Thyroid gland (tissue), 4 donors: ENCODE data around the gene CHCHD6. TPM values are rescaled to one million over a fixed set of nuclear protein-coding genes. Genes with fewer than 3 reads are reported as not detected.

Experiments used
- DNase-seq, 2 donors: peaks; one replicate each; pipeline ENCODE4 v3.0.0-alpha.2; 2019
- H3K27ac ChIP-seq, 3 donors: fragments of 200-600 bp; sonication (generic); 1 replicate in 2 of 3; 2 replicates in 1 of 3; pipeline ENCODE4 v1.5.1; 2016 to 2019; ENCODE audit warnings: mild to moderate bottlenecking in 1 of 3, moderate library complexity in 1 of 3
- H3K27me3 ChIP-seq: fragments of 200-600 bp; sonication (generic); one replicate; pipeline ENCODE4 v1.5.1; 2019
- H3K36me3 ChIP-seq, 2 donors: fragments of 200-600 bp; sonication (generic); one replicate each; pipeline ENCODE4 v1.5.1; 2016 to 2019
- H3K4me1 ChIP-seq, 2 donors: fragments of 200-600 bp; sonication (generic); one replicate each; pipeline ENCODE4 v1.5.1; 2017 to 2019
- H3K4me3 ChIP-seq, 3 donors: fragments of 200-600 bp; sonication (generic); replicated peaks in 1 of 3; 1 replicate in 2 of 3; 2 replicates in 1 of 3; pipeline ENCODE4 v1.5.1; 2016; ENCODE audit warnings: mild to moderate bottlenecking in 1 of 3
- H3K9me3 ChIP-seq: fragments of 200-600 bp; sonication (generic); one replicate; pipeline ENCODE4 v1.5.1; 2017
- POLR2A ChIP-seq, 2 donors: fragments of 450-650 bp; IDR thresholded peaks; one replicate each; pipeline ENCODE4 v1.6.1; 2017; ENCODE audit warnings: antibody characterized with exemption in 2 of 2, mild to moderate bottlenecking in 2 of 2, moderate library complexity in 1 of 2
- WGBS, 2 donors: methylation state at CpG; one replicate each; pipeline ENCODE4 v1.1.5; 2017; 5-methylcytosine and 5-hydroxymethylcytosine counted together
- intact Hi-C: fragments of 100-400 bp; cut with DNase I; formaldehyde crosslinking; loops from one replicate; pipeline ENCODE4 v1.15.1; 2023
- total RNA-seq, 4 donors: library from RNA; depleted of rRNA; stranded (reverse); fragments of >200 nt; gene quantifications; one replicate each; pipeline ENCODE4 v1.2.3, GENCODE V29; 2016
- TF ChIP-seq, protein P1 (sequence below), 6 experiments: fragments of 200-600 bp in 3 of 6; fragments of 450-650 bp in 3 of 6; sonication (generic) in 3 of 6; IDR thresholded peaks; one replicate each; pipeline ENCODE4 v1.5.1; 2016 to 2019; ENCODE audit warnings: antibody characterized with exemption in 6 of 6, mild to moderate bottlenecking in 2 of 6, inconsistent platforms in 1 of 6, moderate library complexity in 1 of 6

CHCHD6 gene
- total RNA-seq, 4 donors from 2014 or later, result 22.9 to 27.8 (median 24.4) TPM

DNA sequence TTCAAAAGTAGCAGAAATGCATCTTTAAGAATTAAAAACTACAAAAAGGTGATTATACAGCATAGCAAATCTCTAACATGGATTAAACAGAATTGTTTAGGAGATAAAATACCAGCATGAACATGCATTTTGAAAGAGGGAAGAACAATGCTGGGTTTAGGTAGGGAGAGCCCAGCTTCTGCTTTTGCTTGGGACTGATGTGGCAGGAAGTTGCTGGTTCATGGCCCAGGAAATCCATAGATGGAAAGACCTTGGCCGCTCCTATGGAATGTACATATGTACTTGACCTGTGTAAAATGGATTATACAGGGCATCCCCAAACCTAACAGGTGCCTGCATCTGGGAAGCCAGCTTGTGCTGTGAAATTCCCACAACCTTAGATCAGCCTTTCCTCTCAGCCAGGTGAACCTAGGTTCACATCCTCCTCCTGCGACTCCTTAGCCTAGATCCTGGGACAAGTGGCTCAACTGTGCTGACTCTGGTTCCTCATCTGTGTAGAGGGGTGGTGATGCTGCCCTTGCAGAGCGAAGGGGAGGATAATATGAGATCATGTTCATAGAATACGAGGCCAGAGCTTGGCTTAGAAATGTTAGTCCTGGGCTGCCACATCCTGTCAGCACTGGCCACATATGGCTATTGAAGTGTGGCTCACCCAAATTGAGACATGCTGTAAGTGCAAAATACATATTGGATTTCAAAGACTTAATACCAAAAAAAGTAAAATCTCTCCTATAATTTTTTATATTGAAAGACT lies 231.9 kb downstream of the CHCHD6 start:
- Histone ChIP-seq H3K4me3 (no peak overlapping the region), H3K36me3 (no peaks in the 10 kb centered on the region), H3K9me3 (no peaks in the 10 kb centered on the region), H3K27me3 (no peaks in the 10 kb centered on the region), H3K27ac (no peak overlapping the region), H3K4me1 (peaks cover 5 to 34% of the 10 kb centered on the region in 2 donors)
- 92 to 97% methylated on average over 4 of the region's 4 CpGs for WGBS, 2 donors
- intact Hi-C loops, result no loop called here
- TF ChIP-seq, protein P1, sequence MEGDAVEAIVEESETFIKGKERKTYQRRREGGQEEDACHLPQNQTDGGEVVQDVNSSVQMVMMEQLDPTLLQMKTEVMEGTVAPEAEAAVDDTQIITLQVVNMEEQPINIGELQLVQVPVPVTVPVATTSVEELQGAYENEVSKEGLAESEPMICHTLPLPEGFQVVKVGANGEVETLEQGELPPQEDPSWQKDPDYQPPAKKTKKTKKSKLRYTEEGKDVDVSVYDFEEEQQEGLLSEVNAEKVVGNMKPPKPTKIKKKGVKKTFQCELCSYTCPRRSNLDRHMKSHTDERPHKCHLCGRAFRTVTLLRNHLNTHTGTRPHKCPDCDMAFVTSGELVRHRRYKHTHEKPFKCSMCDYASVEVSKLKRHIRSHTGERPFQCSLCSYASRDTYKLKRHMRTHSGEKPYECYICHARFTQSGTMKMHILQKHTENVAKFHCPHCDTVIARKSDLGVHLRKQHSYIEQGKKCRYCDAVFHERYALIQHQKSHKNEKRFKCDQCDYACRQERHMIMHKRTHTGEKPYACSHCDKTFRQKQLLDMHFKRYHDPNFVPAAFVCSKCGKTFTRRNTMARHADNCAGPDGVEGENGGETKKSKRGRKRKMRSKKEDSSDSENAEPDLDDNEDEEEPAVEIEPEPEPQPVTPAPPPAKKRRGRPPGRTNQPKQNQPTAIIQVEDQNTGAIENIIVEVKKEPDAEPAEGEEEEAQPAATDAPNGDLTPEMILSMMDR (IDR thresholded peaks at IDR 0.05), result no peak
- no peak for DNase-seq

DNA sequence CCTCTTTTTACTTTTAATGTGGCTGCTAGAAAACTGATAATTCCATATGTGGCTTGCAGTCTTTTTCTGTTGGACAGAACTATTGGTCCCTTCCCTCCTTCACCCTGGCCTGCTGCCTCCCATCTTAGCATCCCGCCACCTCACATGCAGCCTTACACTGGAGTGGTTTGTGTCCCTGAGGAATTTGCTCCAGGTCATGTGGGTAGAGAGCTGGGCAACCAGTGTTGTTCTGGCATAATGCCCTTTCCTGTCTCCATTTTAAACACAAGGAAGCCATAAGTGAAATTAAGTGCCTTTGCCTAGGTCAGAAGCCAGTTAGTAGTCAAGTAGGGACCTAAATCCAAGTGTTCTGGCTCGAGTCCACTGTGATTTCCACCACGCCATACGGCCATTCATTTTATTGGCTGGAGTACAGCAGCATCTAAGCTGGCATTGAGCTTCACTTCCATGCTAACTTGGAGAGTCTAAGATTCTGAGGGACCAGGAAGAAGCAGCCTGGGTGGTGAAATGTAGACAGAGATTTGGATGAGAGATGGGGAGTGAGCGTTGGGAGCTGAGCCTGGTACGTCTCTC lies 232.9 kb downstream of the CHCHD6 start:
- H3K27me3 ChIP-seq, result no peaks in the 10 kb centered on the region
- no peak overlapping the region for H3K27ac ChIP-seq
- no peaks in the 10 kb centered on the region for H3K36me3 ChIP-seq
- H3K4me1 ChIP-seq, result peaks cover 5 to 29% of the 10 kb centered on the region in 2 donors
- H3K9me3 ChIP-seq, result no peaks in the 10 kb centered on the region
- 82 to 87% methylated on average over 6 of the region's 6 CpGs for WGBS, 2 donors
- TF ChIP-seq, protein P1 (IDR thresholded peaks at IDR 0.05), result no peak
- no peak for TF ChIP-seq POLR2A (IDR thresholded peaks at IDR 0.05)
- DNase-seq, result no peak
- H3K4me3 ChIP-seq, result no peak overlapping the region
- intact Hi-C loops, result no loop called here

DNA sequence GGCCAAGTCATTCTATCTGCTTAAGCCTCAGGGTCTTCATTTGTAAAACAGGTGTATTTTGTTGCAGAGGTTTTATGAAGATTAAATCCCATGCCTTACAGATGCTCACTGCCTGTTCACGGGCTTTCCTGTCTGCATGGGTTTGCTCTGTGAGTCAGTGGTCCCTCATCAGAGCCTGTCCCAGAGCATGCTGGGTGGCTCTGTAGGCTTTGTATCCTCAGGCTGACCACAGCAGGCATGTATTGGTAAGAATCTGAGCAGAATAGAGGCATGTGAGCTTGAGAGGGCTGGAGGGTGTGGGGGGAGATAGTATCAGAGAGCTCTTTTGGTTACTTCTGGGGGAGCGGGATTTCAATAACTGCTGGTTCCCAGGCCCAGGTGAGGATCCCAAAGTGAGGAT lies 233.5 kb downstream of the CHCHD6 start:
- 94 to 100% methylated on average over 2 of the region's 2 CpGs for WGBS, 2 donors
- no peaks in the 10 kb centered on the region for H3K27me3 ChIP-seq
- intact Hi-C loops, result no loop called here
- H3K36me3 ChIP-seq, result no peaks in the 10 kb centered on the region
- no peak for DNase-seq
- TF ChIP-seq POLR2A (IDR thresholded peaks at IDR 0.05), result no peak
- TF ChIP-seq, protein P1 (IDR thresholded peaks at IDR 0.05), result no peak
- no peak overlapping the region for H3K4me3 ChIP-seq
- no peaks in the 10 kb centered on the region for H3K9me3 ChIP-seq
- H3K27ac ChIP-seq, result no peak overlapping the region
- H3K4me1 ChIP-seq, result peaks cover 5 to 23% of the 10 kb centered on the region in 2 donors

DNA sequence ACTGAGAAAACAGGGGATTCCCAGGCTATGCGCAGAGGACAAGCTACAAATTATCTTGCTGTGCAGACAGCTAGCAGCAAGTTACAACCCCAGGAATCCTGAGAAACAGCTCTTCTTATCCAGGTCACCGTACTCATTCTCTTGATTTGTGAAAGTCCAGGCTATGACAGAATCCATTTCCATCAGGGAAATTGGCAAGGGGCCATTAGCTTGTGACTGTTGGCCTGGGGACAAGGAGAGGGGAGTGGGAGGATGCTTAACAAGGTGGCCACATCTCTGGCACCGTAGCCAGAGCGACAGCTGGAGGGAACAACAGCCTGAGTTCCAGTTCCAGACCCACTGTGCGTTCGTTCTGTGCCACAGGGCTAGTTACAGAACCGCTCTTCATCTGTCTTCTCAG lies 233.9 kb downstream of the CHCHD6 start:
- DNase-seq, result no peak
- Histone ChIP-seq H3K27me3 (no peaks in the 10 kb centered on the region), H3K27ac (no peak overlapping the region), H3K4me1 (peaks cover 5 to 19% of the 10 kb centered on the region in 2 donors), H3K4me3 (no peak overlapping the region), H3K36me3 (no peaks in the 10 kb centered on the region), H3K9me3 (no peaks in the 10 kb centered on the region)
- 82 to 87% methylated on average over 7 of the region's 7 CpGs for WGBS, 2 donors
- TF ChIP-seq POLR2A (IDR thresholded peaks at IDR 0.05), result no peak
- TF ChIP-seq, protein P1 (IDR thresholded peaks at IDR 0.05), result no peak
- intact Hi-C loops, result no loop called here
